CD4-positive, alpha-beta memory T cell (primary cell): Measurements from ENCODE around the gene ZBTB26. TPM values are rescaled to one million over a fixed set of nuclear protein-coding genes. Genes with fewer than 3 reads are reported as not detected.
"Not testable (repeated sequence)": the region's sequence is repeated elsewhere in the genome, so short reads cannot be mapped to it uniquely, and the experiment has no call there.

Source experiments
- CTCF ChIA-PET: fragments of 350-600 bp; sonication (Branson Sonifier 250); formaldehyde crosslinking; loops from one replicate; lab custom pipeline; 2021; ENCODE audit warnings: inconsistent platforms; ENCODE audit not compliant: partially characterized antibody; lab: Charles Lee
- POLR2A ChIA-PET: fragments of 350-600 bp; sonication (Branson Sonifier 250); formaldehyde crosslinking; loops from one replicate; lab custom pipeline; 2021; ENCODE audit not compliant: partially characterized antibody; lab: Charles Lee
- DNase-seq, 5 donors: peaks; one replicate each; pipeline versions ENCODE4 v3.0.0 to v3.0.0-alpha.2; 2020 to 2022; ENCODE audit warnings: mixed read lengths in 1 of 5
- H3K27ac ChIP-seq: one replicate; pipeline ENCODE4 v1.7.0; 2013; ENCODE audit warnings: low read depth, low read length
- H3K27me3 ChIP-seq: 2 replicates; pipeline ENCODE4 v1.7.0; 2013; ENCODE audit warnings: mild to moderate bottlenecking, low read length, moderate library complexity; ENCODE audit not compliant: insufficient read depth
- H3K36me3 ChIP-seq: 2 replicates; pipeline ENCODE4 v1.7.0; 2013; ENCODE audit warnings: mild to moderate bottlenecking, low read length, moderate library complexity; ENCODE audit not compliant: insufficient read depth
- H3K4me1 ChIP-seq: 2 replicates; pipeline ENCODE4 v1.7.0; 2013; ENCODE audit warnings: mild to moderate bottlenecking, low read length, moderate library complexity; ENCODE audit not compliant: insufficient read depth
- H3K4me3 ChIP-seq, 2 donors: one replicate each; pipeline ENCODE4 v1.7.0; 2013; ENCODE audit warnings: low read length in 2 of 2, mild to moderate bottlenecking in 1 of 2
- H3K9me3 ChIP-seq, 2 donors: one replicate each; pipeline ENCODE4 v1.7.0; 2013; ENCODE audit warnings: low read length in 2 of 2, control low read depth in 1 of 2; ENCODE audit not compliant: control insufficient read depth in 1 of 2
- H3K27ac Mint-ChIP-seq, 7 donors: one replicate each; pipeline ENCODE4 v1.8.0; 2020 to 2021; ENCODE audit warnings: mixed read lengths in 7 of 7, mild to moderate bottlenecking in 6 of 7, inconsistent platforms in 3 of 7, moderate library complexity in 3 of 7
- H3K27me3 Mint-ChIP-seq, 2 donors: one replicate each; pipeline ENCODE4 v1.8.0; 2020 to 2021; ENCODE audit warnings: mixed read lengths in 2 of 2
- H3K36me3 Mint-ChIP-seq, 2 donors: one replicate each; pipeline ENCODE4 v1.8.0; 2020 to 2021; ENCODE audit warnings: mixed read lengths in 2 of 2, inconsistent platforms in 1 of 2, mild to moderate bottlenecking in 1 of 2
- H3K4me1 Mint-ChIP-seq, 4 donors: one replicate each; pipeline ENCODE4 v1.8.0; 2020 to 2021; ENCODE audit warnings: mixed read lengths in 4 of 4, mild to moderate bottlenecking in 1 of 4
- H3K4me3 Mint-ChIP-seq, 8 donors: one replicate each; pipeline ENCODE4 v1.8.0; 2020 to 2021; ENCODE audit warnings: mixed read lengths in 8 of 8, mild to moderate bottlenecking in 7 of 8, moderate library complexity in 6 of 8, inconsistent platforms in 3 of 8
- H3K9me3 Mint-ChIP-seq, 8 donors: one replicate each; pipeline ENCODE4 v1.8.0; 2020 to 2021; ENCODE audit warnings: mixed read lengths in 8 of 8, mild to moderate bottlenecking in 5 of 8, inconsistent platforms in 3 of 8, moderate library complexity in 1 of 8
- intact Hi-C: fragments of 100-400 bp; cut with micrococcal nuclease; formaldehyde crosslinking; loops from one replicate; pipeline ENCODE4 v1.15.1; 2023
- polyA plus RNA-seq, 2 donors: library from polyadenylated mRNA; unstranded; fragments of 300-500 nt; fragmentation: Illumina TruSeq; gene quantifications; one replicate each; pipeline ENCODE4 v1.2.3, GENCODE V29; 2021
- total RNA-seq, 2 experiments: library from RNA; stranded (reverse); gene quantifications; one replicate each; pipeline ENCODE4 v1.2.3, GENCODE V29; 2021

The ZBTB26 gene
- total and polyA plus RNA-seq, 4 experiments from 2014 or later = 1.4 to 10.9 (median 6.0) TPM

GRCh38 chr9:122888480-122888879 lies 42.8 kb downstream of the ZBTB26 start:
- Histone ChIP-seq H3K9me3 (no peaks in the 10 kb centered on the region), H3K27me3 (no peaks in the 10 kb centered on the region), H3K4me3 (no peak overlapping the region), H3K36me3 (peaks cover 56% of the 10 kb centered on the region), H3K4me1 (no peaks in the 10 kb centered on the region), H3K27ac (no peak overlapping the region)
- DNase-seq = no peak
- Mint-ChIP-seq H3K36me3 (peaks cover 38 to 51% of the 10 kb centered on the region in 2 donors), H3K9me3 (no peaks in the 10 kb centered on the region), H3K4me1 (peaks cover 0 to 5% (median 2%) of the 10 kb centered on the region in 4 donors), H3K4me3 (no peak overlapping the region), H3K27me3 (no peaks in the 10 kb centered on the region), H3K27ac (peak overlapping the region in 3 of 7 donors; percentile 35 to 79 (median 58))
- CTCF ChIA-PET = interaction anchor here (0.9 to 1.1 kb wide), 2 partner anchors 8 to 12 kb away, joined by 3 read pairs; no protein-coding TSS in a partner anchor
- POLR2A ChIA-PET = no interaction called here
- intact Hi-C loops = no loop called here

GRCh38 chr9:122883125-122883524 lies 48.2 kb downstream of the ZBTB26 start:
- no peak for DNase-seq
- no peaks in the 10 kb centered on the region for H3K27me3 ChIP-seq
- Mint-ChIP-seq H3K36me3 (peaks cover 44 to 49% of the 10 kb centered on the region in 2 donors), H3K4me1 (peaks cover 0 to 12% (median 4%) of the 10 kb centered on the region in 4 donors), H3K9me3 (no peaks in the 10 kb centered on the region), H3K27ac (no peak overlapping the region), H3K4me3 (no peak overlapping the region), H3K27me3 (no peaks in the 10 kb centered on the region)
- no peaks in the 10 kb centered on the region for H3K9me3 ChIP-seq
- no peaks in the 10 kb centered on the region for H3K4me1 ChIP-seq
- no peak overlapping the region for H3K27ac ChIP-seq
- H3K36me3 ChIP-seq = peaks cover 48% of the 10 kb centered on the region
- H3K4me3 ChIP-seq = no peak overlapping the region
- ChIA-PET CTCF (interaction anchor here (0.9 to 1.0 kb wide), 2 partner anchors 21 to 48 kb away, joined by 3 read pairs; no protein-coding TSS in a partner anchor), POLR2A (no interaction called here)
- intact Hi-C loops = no loop called here

- Mint-ChIP-seq H3K27me3 (no peaks in the 10 kb centered on the region), H3K36me3 (peaks cover 56 to 69% of the 10 kb centered on the region in 2 donors), H3K9me3 (no peaks in the 10 kb centered on the region), H3K4me1 (peaks cover 0 to 16% (median 9%) of the 10 kb centered on the region in 4 donors), H3K4me3 (no peak overlapping the region), H3K27ac (no peak overlapping the region)
- intact Hi-C loops = no loop called here
- POLR2A ChIA-PET = no interaction called here
- H3K4me3 ChIP-seq = no peak overlapping the region
- no peak for DNase-seq
- CTCF ChIA-PET = no interaction called here
- no peak overlapping the region for H3K27ac ChIP-seq
- H3K4me1 ChIP-seq = no peaks in the 10 kb centered on the region
- peaks cover 72% of the 10 kb centered on the region for H3K36me3 ChIP-seq
- no peaks in the 10 kb centered on the region for H3K9me3 ChIP-seq
- no peaks in the 10 kb centered on the region for H3K27me3 ChIP-seq
These were observed 51.9 kb downstream of the ZBTB26 start for GRCh38 chr9:122879443-122879842.

GRCh38 chr9:122875523-122875922 lies 55.8 kb downstream of the ZBTB26 start:
- no peak for DNase-seq
- Histone ChIP-seq H3K36me3 (peaks cover 55% of the 10 kb centered on the region), H3K4me1 (no peaks in the 10 kb centered on the region), H3K27ac (no peak overlapping the region), H3K4me3 (no peak overlapping the region), H3K9me3 (no peaks in the 10 kb centered on the region), H3K27me3 (no peaks in the 10 kb centered on the region)
- Mint-ChIP-seq H3K4me1 (peaks cover 0 to 13% (median 3%) of the 10 kb centered on the region in 4 donors), H3K9me3 (no peaks in the 10 kb centered on the region), H3K4me3 (no peak overlapping the region), H3K27me3 (no peaks in the 10 kb centered on the region), H3K36me3 (peaks cover 54 to 70% of the 10 kb centered on the region in 2 donors), H3K27ac (peak overlapping the region in 5 of 7 donors; percentile 13 to 76 (median 24))
- POLR2A ChIA-PET = interaction anchor here (1.0 kb wide), 1 partner anchor 37 kb away, joined by 3 read pairs; the partner anchor contains the start of gene ZBTB6
- CTCF ChIA-PET = interaction anchor here (1.0 kb wide), 1 partner anchor 13 kb away, joined by 3 read pairs; no protein-coding TSS in a partner anchor
- intact Hi-C loops = no loop called here

GRCh38 chr9:122867276-122867675 lies 64.0 kb downstream of the ZBTB26 start:
- H3K27me3 ChIP-seq, H3K9me3 Mint-ChIP-seq, POLR2A ChIA-PET, H3K27me3 Mint-ChIP-seq, intact Hi-C loops, H3K27ac Mint-ChIP-seq, H3K9me3 ChIP-seq, H3K4me1 Mint-ChIP-seq, H3K4me1 ChIP-seq, H3K27ac ChIP-seq, CTCF ChIA-PET, H3K36me3 ChIP-seq, DNase-seq, H3K4me3 Mint-ChIP-seq, H3K4me3 ChIP-seq: not testable (repeated sequence)
- peaks cover 36 to 45% of the 10 kb centered on the region in 2 donors for H3K36me3 Mint-ChIP-seq

GRCh38 chr9:122866079-122866478 lies 65.2 kb downstream of the ZBTB26 start:
- POLR2A ChIA-PET = no interaction called here

More at GRCh38 chr9:122866079-122866478, 65.2 kb downstream of the ZBTB26 start:
- no peak for DNase-seq
- CTCF ChIA-PET = no interaction called here
- Histone ChIP-seq H3K4me3 (no peak overlapping the region), H3K9me3 (no peaks in the 10 kb centered on the region), H3K4me1 (no peaks in the 10 kb centered on the region), H3K36me3 (peaks cover 3% of the 10 kb centered on the region), H3K27ac (no peak overlapping the region), H3K27me3 (no peaks in the 10 kb centered on the region)
- no peak overlapping the region for H3K27ac Mint-ChIP-seq
- no peaks in the 10 kb centered on the region for H3K27me3 Mint-ChIP-seq
- H3K4me3 Mint-ChIP-seq = no peak overlapping the region
- peaks cover 31 to 45% of the 10 kb centered on the region in 2 donors for H3K36me3 Mint-ChIP-seq
- peaks cover 0 to 6% (median under 1%) of the 10 kb centered on the region in 4 donors for H3K4me1 Mint-ChIP-seq
- no peaks in the 10 kb centered on the region for H3K9me3 Mint-ChIP-seq
- intact Hi-C loops = no loop called here
